GM10248 (cell line): ENCODE results near the gene SRPK1.

Experiments used
- CTCF ChIA-PET: fragments of 300-600 bp; sonication (Branson Sonifier 250); formaldehyde crosslinking; extraction: SDS; loops from one replicate; lab custom pipeline; 2021; ENCODE audit warnings: antibody characterized with exemption; lab: Yijun Ruan, JAX
- POLR2A ChIA-PET: fragments of 350-650 bp; sonication (Branson Sonifier 250); formaldehyde crosslinking; extraction: SDS; loops from one replicate; lab custom pipeline; 2020; ENCODE audit warnings: antibody characterized with exemption; lab: Yijun Ruan, JAX
- DNase-seq: peaks from one replicate; pipeline ENCODE4 v3.0.0; 2012; ENCODE audit errors: extremely low spot score
- TF ChIP-seq, protein P1 (sequence below): IDR thresholded peaks from 2 replicates; pipeline ENCODE4 v1.5.1; 2012; ENCODE audit warnings: mild to moderate bottlenecking, low read depth; ENCODE audit errors: extremely low read depth, missing control alignments, control extremely low read depth

Gene SRPK1

DNA sequence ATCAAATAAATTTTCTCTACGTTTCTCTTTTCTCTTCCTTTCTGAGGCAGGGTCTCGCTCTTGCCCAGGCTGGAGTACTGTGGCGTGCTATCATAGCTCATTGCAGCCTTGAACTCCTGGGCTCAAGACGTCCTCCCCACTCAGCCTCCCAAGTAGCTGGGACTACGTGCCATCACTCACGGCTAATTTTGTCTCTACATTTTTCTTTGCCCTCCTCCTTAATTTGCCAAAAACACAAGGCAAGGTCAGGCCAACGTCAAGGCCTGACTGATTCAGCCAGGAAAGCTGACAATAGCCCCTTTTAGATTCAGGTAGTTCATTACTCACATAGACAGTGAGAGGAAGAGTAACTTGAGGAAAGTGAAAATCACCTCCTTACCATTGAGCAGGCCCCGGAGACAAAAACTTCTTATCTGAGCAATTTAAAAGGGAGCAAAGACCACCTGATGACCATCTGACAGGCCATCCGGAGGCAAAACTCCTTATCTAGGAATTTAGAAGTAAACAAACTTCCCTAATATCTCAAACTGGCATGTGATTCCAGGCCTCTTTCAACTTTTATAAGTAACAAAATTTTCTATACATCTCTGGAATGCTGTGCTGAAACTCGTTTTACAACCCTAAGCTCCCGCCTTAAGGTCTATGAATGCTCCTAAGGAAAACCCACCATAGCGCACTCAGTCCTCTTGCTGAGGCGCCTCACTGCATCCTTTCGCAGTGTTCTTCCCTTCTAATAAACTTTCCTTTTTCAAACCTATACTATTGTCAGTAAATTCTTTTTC lies 42.1 kb upstream of the SRPK1 start:
- CTCF ChIA-PET = interaction anchor here (1.2 kb wide), 1 partner anchor 37 kb away, joined by 3 read pairs; no protein-coding TSS in a partner anchor
- TF ChIP-seq, protein P1, sequence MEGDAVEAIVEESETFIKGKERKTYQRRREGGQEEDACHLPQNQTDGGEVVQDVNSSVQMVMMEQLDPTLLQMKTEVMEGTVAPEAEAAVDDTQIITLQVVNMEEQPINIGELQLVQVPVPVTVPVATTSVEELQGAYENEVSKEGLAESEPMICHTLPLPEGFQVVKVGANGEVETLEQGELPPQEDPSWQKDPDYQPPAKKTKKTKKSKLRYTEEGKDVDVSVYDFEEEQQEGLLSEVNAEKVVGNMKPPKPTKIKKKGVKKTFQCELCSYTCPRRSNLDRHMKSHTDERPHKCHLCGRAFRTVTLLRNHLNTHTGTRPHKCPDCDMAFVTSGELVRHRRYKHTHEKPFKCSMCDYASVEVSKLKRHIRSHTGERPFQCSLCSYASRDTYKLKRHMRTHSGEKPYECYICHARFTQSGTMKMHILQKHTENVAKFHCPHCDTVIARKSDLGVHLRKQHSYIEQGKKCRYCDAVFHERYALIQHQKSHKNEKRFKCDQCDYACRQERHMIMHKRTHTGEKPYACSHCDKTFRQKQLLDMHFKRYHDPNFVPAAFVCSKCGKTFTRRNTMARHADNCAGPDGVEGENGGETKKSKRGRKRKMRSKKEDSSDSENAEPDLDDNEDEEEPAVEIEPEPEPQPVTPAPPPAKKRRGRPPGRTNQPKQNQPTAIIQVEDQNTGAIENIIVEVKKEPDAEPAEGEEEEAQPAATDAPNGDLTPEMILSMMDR = no peak
- no peak for DNase-seq
- POLR2A ChIA-PET = no interaction called here

DNA sequence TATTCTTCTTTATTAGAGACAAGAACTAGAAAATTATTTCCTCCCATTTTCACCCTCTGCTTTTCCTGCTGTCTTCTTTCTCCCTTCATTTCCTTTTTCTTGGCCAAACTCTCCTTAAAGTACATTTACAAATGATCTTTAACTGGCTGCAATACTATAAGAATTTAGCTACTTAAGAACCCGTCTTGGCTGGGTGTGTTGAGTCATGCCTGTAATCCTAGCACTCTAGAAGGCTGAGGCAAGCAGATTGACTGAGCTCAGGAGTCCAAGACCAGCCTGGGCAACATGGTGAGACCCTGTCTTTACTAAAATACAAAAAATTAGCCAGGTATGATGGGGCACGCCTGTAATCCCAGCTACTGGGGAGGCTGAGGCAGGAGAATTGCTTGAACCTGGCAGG lies 39.3 kb upstream of the SRPK1 start:
- ChIA-PET POLR2A (no interaction called here), CTCF (no interaction called here)
- DNase-seq = no peak
- TF ChIP-seq, protein P1 = no peak

DNA sequence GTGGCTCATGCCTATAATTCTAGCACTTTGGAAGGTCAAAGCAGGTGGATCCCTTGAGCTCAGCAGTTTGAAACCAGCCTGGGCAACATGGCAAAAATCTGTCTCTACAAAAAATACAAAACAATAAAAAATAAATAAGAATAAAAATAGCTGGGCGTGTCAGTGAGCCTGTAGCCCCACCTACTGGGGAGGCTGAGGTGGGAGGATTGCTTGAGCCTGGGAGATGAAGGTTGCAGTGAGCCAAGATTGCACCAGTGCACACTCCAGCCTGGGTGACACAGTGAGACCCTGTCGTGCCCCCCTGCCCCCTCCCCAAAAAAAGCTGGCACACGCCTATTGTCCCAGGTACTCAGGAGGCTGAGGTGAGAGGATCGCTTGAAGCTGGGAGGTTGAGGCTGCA lies 35.1 kb upstream of the SRPK1 start:
- no peak for DNase-seq
- ChIA-PET CTCF (interaction anchor here (1.1 to 3.5 kb wide), 5 partner anchors 9 to 433 kb away, joined by 3 to 13 read pairs (median 5); partner anchors contain the start of gene ARMC12), POLR2A (no interaction called here)
- TF ChIP-seq, protein P1 = peak; percentile 42

DNA sequence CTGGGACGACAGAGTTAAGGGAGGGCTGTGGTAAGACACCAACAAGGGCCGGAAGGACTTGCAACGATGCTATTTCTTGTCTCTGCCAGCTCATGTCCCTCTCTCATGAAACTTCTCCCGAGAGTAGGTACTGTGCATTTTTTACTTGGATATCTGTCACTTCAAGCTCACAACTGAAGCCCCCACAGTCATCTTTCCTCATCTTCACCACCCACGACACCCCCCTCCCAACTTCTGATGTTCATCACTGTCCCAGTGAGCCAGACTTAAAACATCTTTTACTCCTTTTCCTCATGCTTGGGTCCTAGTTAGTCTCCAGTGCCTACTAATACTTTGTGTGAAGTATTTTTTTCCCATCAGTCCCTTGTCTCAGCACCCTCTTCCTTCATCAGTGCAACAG lies 34.6 kb upstream of the SRPK1 start:
- TF ChIP-seq, protein P1 = no peak
- ChIA-PET CTCF (interaction anchor here (1.0 to 3.5 kb wide), 5 partner anchors 9 to 433 kb away, joined by 3 to 13 read pairs (median 4); partner anchors contain the start of gene ARMC12), POLR2A (no interaction called here)
- no peak for DNase-seq

DNA sequence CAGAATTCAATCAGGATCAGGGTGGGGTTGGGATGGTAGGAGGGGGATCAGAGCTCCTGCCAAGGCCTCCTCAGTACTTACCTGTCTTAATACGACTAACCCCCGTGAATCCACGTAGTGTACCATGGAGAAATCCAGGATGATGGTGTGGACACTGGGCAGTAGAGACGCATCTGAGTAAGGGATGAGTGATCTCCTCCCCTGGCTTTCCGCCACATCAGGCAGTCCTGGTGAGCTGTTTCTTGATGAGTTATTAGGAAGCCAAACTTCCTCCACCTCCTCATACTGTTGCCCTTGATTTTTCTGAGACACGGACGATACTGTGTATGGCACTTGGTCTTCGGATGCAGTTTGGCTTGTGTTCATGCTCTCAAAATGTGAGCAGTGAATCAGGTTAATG lies 34.2 kb upstream of the SRPK1 start:
- POLR2A ChIA-PET = no interaction called here
- TF ChIP-seq, protein P1 = no peak
- CTCF ChIA-PET = interaction anchor here (1.0 to 3.5 kb wide), 4 partner anchors 12 to 219 kb away, joined by 3 to 13 read pairs (median 4); partner anchors contain the start of gene ARMC12
- no peak for DNase-seq

DNA sequence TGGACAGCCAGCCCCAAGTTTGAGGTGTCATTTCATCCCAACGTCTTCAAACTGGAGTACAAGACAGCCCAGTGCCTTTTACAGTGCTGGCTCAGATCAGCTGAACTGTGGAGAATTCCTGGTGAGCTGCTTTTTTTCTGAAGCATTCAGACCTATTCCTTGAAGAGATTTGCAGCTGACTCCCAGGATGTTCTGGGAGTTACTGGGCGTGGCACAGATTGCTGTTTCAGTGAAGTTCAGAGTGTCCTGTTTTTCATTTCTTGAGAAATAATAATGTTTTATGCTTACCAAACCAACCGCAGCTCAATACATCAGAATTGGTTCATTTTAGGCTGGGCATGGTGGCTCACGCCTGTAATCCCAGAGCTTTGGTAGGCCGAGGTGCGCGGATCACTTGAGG lies 33.4 kb upstream of the SRPK1 start:
- POLR2A ChIA-PET = no interaction called here
- CTCF ChIA-PET = interaction anchor here (1.0 to 3.5 kb wide), 3 partner anchors 13 to 218 kb away, joined by 3 to 13 read pairs (median 3); partner anchors contain the start of gene ARMC12
- TF ChIP-seq, protein P1 = no peak
- DNase-seq = no peak
